ENCODE results near the gene SPTBN1. TPM values are rescaled to one million over a fixed set of nuclear protein-coding genes. Genes with fewer than 3 reads are reported as not detected.

SPTBN1 gene
- total RNA-seq, 2 donors from 2014 or later = 179 to 194 TPM

- no peak overlapping the region for H3K4me3 Mint-ChIP-seq
- Histone ChIP-seq H3K9me3 (ENCODE audit: control insufficient read depth, low read length) (peaks cover 4% of the 10 kb centered on the region), H3K4me1 (ENCODE audit: control insufficient read depth, insufficient read depth, low read length) (no peaks in the 10 kb centered on the region), H3K4me3 (ENCODE audit: low read length) (no peak overlapping the region), H3K9ac (ENCODE audit: extremely low read depth, low read length, poor library complexity, severe bottlenecking) (no peak overlapping the region), H3K36me3 (ENCODE audit: control insufficient read depth, insufficient read depth, low read length) (no peaks in the 10 kb centered on the region), H3K27me3 (ENCODE audit: control insufficient read depth, insufficient read depth, low read length, poor library complexity, severe bottlenecking) (no peaks in the 10 kb centered on the region), H3K27ac (ENCODE audit: low read depth, low read length) (no peak overlapping the region)
- H3K36me3 Mint-ChIP-seq (ENCODE audit: low read depth) = peaks cover 5% of the 10 kb centered on the region
- no peak overlapping the region for H3K27ac Mint-ChIP-seq
- no CpG with 5 or more reads among the region's 1 CpG for WGBS, 2 experiments (ENCODE audit: insufficient coverage in 1 of 2, insufficient read length in 1 of 2)
- no peak for DNase-seq
- peaks cover 18% of the 10 kb centered on the region for H3K4me1 Mint-ChIP-seq
- H3K9me3 Mint-ChIP-seq = no peaks in the 10 kb centered on the region
- no peak for TF ChIP-seq CTCF (conservative IDR thresholded peaks at IDR 0.05)
- no peaks in the 10 kb centered on the region for H3K27me3 Mint-ChIP-seq (ENCODE audit: insufficient read depth)
Measured at GRCh38 chr2:54478899-54479298, 22.8 kb downstream of the SPTBN1 start.

GRCh38 chr2:54479424-54479823 lies 23.3 kb downstream of the SPTBN1 start:
- no peak overlapping the region for H3K4me3 ChIP-seq (ENCODE audit: low read length)
- H3K4me3 Mint-ChIP-seq = no peak overlapping the region
- H3K27ac Mint-ChIP-seq = no peak overlapping the region
- no peak overlapping the region for H3K27ac ChIP-seq (ENCODE audit: low read depth, low read length)
- no peaks in the 10 kb centered on the region for H3K4me1 ChIP-seq (ENCODE audit: control insufficient read depth, insufficient read depth, low read length)
- no peaks in the 10 kb centered on the region for H3K27me3 ChIP-seq (ENCODE audit: control insufficient read depth, insufficient read depth, low read length, poor library complexity, severe bottlenecking)
- peaks cover 18% of the 10 kb centered on the region for H3K4me1 Mint-ChIP-seq
- DNase-seq = no peak
- peaks cover 4% of the 10 kb centered on the region for H3K9me3 Mint-ChIP-seq
- no peaks in the 10 kb centered on the region for H3K36me3 ChIP-seq (ENCODE audit: control insufficient read depth, insufficient read depth, low read length)
- no peak overlapping the region for H3K9ac ChIP-seq (ENCODE audit: extremely low read depth, low read length, poor library complexity, severe bottlenecking)
- H3K36me3 Mint-ChIP-seq (ENCODE audit: low read depth) = peaks cover 8% of the 10 kb centered on the region
- TF ChIP-seq CTCF (conservative IDR thresholded peaks at IDR 0.05) = no peak
- peaks cover 10% of the 10 kb centered on the region for H3K9me3 ChIP-seq (ENCODE audit: control insufficient read depth, low read length)
- WGBS, 2 experiments (ENCODE audit: insufficient coverage in 1 of 2, insufficient read length in 1 of 2) = 90 to 92% methylated on average over 2 of the region's 2 CpGs
- no peaks in the 10 kb centered on the region for H3K27me3 Mint-ChIP-seq (ENCODE audit: insufficient read depth)

- Mint-ChIP-seq H3K36me3 (ENCODE audit: low read depth) (peaks cover 14% of the 10 kb centered on the region), H3K27ac (no peak overlapping the region), H3K4me3 (no peak overlapping the region), H3K27me3 (ENCODE audit: insufficient read depth) (no peaks in the 10 kb centered on the region), H3K4me1 (peaks cover 18% of the 10 kb centered on the region), H3K9me3 (peaks cover 10% of the 10 kb centered on the region)
- DNase-seq = no peak
- no peak for TF ChIP-seq CTCF (conservative IDR thresholded peaks at IDR 0.05)
- WGBS, 2 experiments (ENCODE audit: insufficient coverage in 1 of 2, insufficient read length in 1 of 2) = 96% methylated on average over 2 of the region's 2 CpGs; no CpG with 5 or more reads in 1 of the 2 experiments
- Histone ChIP-seq H3K27me3 (ENCODE audit: control insufficient read depth, insufficient read depth, low read length, poor library complexity, severe bottlenecking) (no peaks in the 10 kb centered on the region), H3K4me3 (ENCODE audit: low read length) (no peak overlapping the region), H3K27ac (ENCODE audit: low read depth, low read length) (no peak overlapping the region), H3K4me1 (ENCODE audit: control insufficient read depth, insufficient read depth, low read length) (no peaks in the 10 kb centered on the region), H3K9me3 (ENCODE audit: control insufficient read depth, low read length) (peaks cover 16% of the 10 kb centered on the region), H3K9ac (ENCODE audit: extremely low read depth, low read length, poor library complexity, severe bottlenecking) (no peak overlapping the region), H3K36me3 (ENCODE audit: control insufficient read depth, insufficient read depth, low read length) (no peaks in the 10 kb centered on the region)
Measured at GRCh38 chr2:54480025-54480424, 23.9 kb downstream of the SPTBN1 start.

Data from endodermal cell (in vitro differentiated cells).